ENCODE data around the gene ANKRD12.

The ANKRD12 gene

GRCh38 chr18:9175115-9175514 is 38.5 kb downstream of the ANKRD12 start:
- no peaks in the 10 kb centered on the region for H3F3A ChIP-seq (ENCODE audit: low read depth)
- peaks cover 66% of the 10 kb centered on the region for H3K79me2 ChIP-seq (ENCODE audit: insufficient read depth, low read length)
- peaks cover 5% of the 10 kb centered on the region for H4K20me1 ChIP-seq (ENCODE audit: insufficient read depth, low read length, poor library complexity, severe bottlenecking)
- no peaks in the 10 kb centered on the region for H3K9me3 ChIP-seq (ENCODE audit: insufficient read depth, low read depth, low read length)
- H3K36me3 ChIP-seq (ENCODE audit: insufficient read depth, low read length): no peaks in the 10 kb centered on the region
- H2AFZ ChIP-seq (ENCODE audit: low read length): no peak overlapping the region
- H3K9me2 ChIP-seq (replicated peaks; ENCODE audit: low read depth, low read length): no peaks in the 10 kb centered on the region
- H3K4me2 ChIP-seq (ENCODE audit: low read depth, low read length, poor library complexity, severe bottlenecking): no peak overlapping the region
- no peaks in the 10 kb centered on the region for H3K4me1 ChIP-seq (ENCODE audit: insufficient read depth, low read length, poor library complexity, severe bottlenecking)
- no peak for TF ChIP-seq EZH2phosphoT487 (IDR thresholded peaks at IDR 0.05; ENCODE audit: borderline replicate concordance)
- TF ChIP-seq, protein P1, sequence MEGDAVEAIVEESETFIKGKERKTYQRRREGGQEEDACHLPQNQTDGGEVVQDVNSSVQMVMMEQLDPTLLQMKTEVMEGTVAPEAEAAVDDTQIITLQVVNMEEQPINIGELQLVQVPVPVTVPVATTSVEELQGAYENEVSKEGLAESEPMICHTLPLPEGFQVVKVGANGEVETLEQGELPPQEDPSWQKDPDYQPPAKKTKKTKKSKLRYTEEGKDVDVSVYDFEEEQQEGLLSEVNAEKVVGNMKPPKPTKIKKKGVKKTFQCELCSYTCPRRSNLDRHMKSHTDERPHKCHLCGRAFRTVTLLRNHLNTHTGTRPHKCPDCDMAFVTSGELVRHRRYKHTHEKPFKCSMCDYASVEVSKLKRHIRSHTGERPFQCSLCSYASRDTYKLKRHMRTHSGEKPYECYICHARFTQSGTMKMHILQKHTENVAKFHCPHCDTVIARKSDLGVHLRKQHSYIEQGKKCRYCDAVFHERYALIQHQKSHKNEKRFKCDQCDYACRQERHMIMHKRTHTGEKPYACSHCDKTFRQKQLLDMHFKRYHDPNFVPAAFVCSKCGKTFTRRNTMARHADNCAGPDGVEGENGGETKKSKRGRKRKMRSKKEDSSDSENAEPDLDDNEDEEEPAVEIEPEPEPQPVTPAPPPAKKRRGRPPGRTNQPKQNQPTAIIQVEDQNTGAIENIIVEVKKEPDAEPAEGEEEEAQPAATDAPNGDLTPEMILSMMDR (conservative IDR thresholded peaks at IDR 0.05; ENCODE audit: low read length): no peak
- H3K9ac ChIP-seq (ENCODE audit: low read depth, low read length, poor library complexity, severe bottlenecking): no peak overlapping the region
- H3K27me3 ChIP-seq (ENCODE audit: insufficient read depth, low read length, poor library complexity, severe bottlenecking): no peaks in the 10 kb centered on the region
- no peak overlapping the region for H3K4me3 ChIP-seq (ENCODE audit: low read length, poor library complexity, severe bottlenecking)

GRCh38 chr18:9177031-9177430 is 40.5 kb downstream of the ANKRD12 start:
- no peaks in the 10 kb centered on the region for H3K36me3 ChIP-seq (ENCODE audit: insufficient read depth, low read length)
- H3K9me3 ChIP-seq (ENCODE audit: insufficient read depth, low read depth, low read length): no peaks in the 10 kb centered on the region
- H3K4me1 ChIP-seq (ENCODE audit: insufficient read depth, low read length, poor library complexity, severe bottlenecking): no peaks in the 10 kb centered on the region
- peaks cover 73% of the 10 kb centered on the region for H3K79me2 ChIP-seq (ENCODE audit: insufficient read depth, low read length)
- H3K9ac ChIP-seq (ENCODE audit: low read depth, low read length, poor library complexity, severe bottlenecking): no peak overlapping the region
- H3K9me2 ChIP-seq (replicated peaks; ENCODE audit: low read depth, low read length): no peaks in the 10 kb centered on the region
- H3K4me3 ChIP-seq (ENCODE audit: low read length, poor library complexity, severe bottlenecking): no peak overlapping the region
- no peaks in the 10 kb centered on the region for H3K27me3 ChIP-seq (ENCODE audit: insufficient read depth, low read length, poor library complexity, severe bottlenecking)
- no peaks in the 10 kb centered on the region for H3F3A ChIP-seq (ENCODE audit: low read depth)
- no peak overlapping the region for H3K4me2 ChIP-seq (ENCODE audit: low read depth, low read length, poor library complexity, severe bottlenecking)
- peaks cover 7% of the 10 kb centered on the region for H4K20me1 ChIP-seq (ENCODE audit: insufficient read depth, low read length, poor library complexity, severe bottlenecking)
- H2AFZ ChIP-seq (ENCODE audit: low read length): no peak overlapping the region
- TF ChIP-seq, protein P1 (conservative IDR thresholded peaks at IDR 0.05; ENCODE audit: low read length): no peak
- TF ChIP-seq EZH2phosphoT487 (IDR thresholded peaks at IDR 0.05; ENCODE audit: borderline replicate concordance): no peak

DNA sequence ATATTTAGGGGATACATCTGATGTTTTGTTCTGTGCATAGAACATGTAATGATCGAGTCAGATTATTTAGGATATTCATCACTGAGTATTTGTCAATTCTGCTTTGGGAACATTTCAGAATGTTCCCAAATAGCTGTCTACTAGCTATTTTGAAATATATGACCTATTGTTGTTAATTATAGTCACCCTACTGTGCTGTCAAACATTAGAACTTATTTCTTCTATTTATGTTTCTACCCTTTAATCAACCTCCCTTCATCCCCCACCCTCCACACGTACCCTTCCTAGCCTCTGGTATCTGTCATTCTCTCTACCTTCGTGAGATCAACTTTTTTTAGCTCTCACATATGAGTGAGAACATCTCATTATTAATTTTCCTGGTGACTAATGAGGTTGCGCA is 40.9 kb downstream of the ANKRD12 start:
- H2AFZ ChIP-seq (ENCODE audit: low read length): no peak overlapping the region
- no peaks in the 10 kb centered on the region for H3F3A ChIP-seq (ENCODE audit: low read depth)
- no peak overlapping the region for H3K4me3 ChIP-seq (ENCODE audit: low read length, poor library complexity, severe bottlenecking)
- H3K9ac ChIP-seq (ENCODE audit: low read depth, low read length, poor library complexity, severe bottlenecking): no peak overlapping the region
- H4K20me1 ChIP-seq (ENCODE audit: insufficient read depth, low read length, poor library complexity, severe bottlenecking): peaks cover 7% of the 10 kb centered on the region
- H3K9me2 ChIP-seq (replicated peaks; ENCODE audit: low read depth, low read length): no peaks in the 10 kb centered on the region
- H3K9me3 ChIP-seq (ENCODE audit: insufficient read depth, low read depth, low read length): no peaks in the 10 kb centered on the region
- peaks cover 69% of the 10 kb centered on the region for H3K79me2 ChIP-seq (ENCODE audit: insufficient read depth, low read length)
- H3K27me3 ChIP-seq (ENCODE audit: insufficient read depth, low read length, poor library complexity, severe bottlenecking): no peaks in the 10 kb centered on the region
- no peak overlapping the region for H3K4me2 ChIP-seq (ENCODE audit: low read depth, low read length, poor library complexity, severe bottlenecking)
- no peak for TF ChIP-seq EZH2phosphoT487 (IDR thresholded peaks at IDR 0.05; ENCODE audit: borderline replicate concordance)
- TF ChIP-seq, protein P1 (conservative IDR thresholded peaks at IDR 0.05; ENCODE audit: low read length): no peak
- no peaks in the 10 kb centered on the region for H3K4me1 ChIP-seq (ENCODE audit: insufficient read depth, low read length, poor library complexity, severe bottlenecking)
- peaks cover under 1% of the 10 kb centered on the region; the same call in 1 of the 2 replicates for H3K36me3 ChIP-seq (ENCODE audit: insufficient read depth, low read length)

Measured in Loucy (cell line).